NCI-H2107 treated with DMSO at 0.1 percent for 48 hours (cell line): ENCODE measurements around the gene TEF.
A peak's percentile ranks its signal among the peaks of the same experiment; 100 is the strongest.

ENCODE experiments used
- DNase-seq: peaks from one replicate; lab custom pipeline; 2025; ENCODE audit not compliant: unreplicated experiment; lab: John Stamatoyannopoulos, UW

The TEF gene

DNA sequence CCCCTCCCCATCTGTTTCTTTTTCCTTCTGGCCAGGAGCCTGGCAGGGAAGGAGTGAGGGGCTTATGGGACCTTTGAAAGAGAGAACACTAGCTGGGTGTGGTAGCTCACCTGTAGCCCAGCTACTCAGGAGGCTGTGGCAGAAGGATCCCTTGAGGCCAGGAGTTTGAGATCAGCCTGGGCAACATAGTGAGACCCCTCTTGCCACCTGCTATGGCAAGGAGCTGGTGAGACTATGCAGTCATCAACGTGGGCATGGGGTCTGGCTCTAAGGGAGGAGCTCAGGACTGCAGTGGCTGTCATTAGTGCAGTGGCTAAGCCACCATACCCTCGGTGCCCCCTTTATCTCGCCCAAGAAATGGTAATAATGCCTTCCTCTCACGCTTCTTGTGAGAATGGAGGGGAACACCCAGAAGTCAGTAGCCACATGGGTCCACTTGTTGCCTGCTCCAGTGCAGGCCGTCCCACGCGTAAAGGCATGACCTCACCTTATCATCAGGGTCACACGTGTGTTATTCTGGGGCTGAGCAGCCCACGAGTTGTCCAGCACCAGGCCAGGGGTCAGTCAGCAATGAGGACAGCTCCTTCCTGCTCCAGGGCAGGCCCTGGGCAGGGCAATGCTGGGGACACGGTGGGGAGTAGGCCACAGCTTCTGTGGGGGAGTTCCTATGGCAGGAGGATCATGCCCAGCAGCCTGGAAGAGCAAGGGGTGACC lies 27.7 kb upstream of the TEF start:
- no peak for DNase-seq

DNA sequence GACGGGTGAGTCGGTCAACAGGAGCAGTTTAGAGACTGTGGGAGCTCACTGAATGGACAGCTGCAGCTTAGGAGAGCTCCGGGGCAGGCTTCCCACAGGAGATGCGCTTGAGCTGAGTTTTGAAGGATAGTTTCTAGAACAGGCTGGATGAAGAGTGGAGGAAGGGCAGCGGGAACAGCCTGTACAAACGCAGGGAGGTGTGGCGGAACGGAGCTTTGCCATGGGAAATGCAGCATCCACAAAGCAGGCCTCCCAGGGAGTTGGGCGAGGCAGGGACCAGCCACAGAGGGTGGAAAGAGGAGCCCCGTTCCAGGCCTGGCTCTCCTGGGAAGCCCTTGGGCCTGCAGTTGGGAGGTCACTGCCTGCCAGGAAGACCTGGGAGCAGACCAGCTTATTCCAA lies 26.8 kb upstream of the TEF start:
- no peak for DNase-seq

DNA sequence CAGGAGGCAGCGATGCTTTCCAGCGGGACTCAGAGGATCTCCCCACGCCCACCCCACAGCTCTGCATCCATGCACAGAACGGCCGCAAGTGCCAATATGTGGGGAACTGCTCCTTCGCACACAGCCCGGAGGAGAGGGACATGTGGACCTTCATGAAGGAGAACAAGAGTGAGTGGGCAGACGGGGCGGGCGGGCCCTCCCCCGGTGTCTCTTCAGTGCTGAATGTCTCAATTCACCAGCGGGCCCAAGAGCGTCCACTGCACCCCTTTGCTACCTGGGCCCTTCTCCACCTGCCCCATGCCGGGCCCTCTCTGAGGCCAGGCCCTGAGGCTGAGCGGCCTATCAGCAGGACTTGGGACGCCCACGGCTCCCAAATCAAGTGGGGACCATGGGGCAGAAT lies 25.8 kb upstream of the TEF start:
- no peak for DNase-seq

DNA sequence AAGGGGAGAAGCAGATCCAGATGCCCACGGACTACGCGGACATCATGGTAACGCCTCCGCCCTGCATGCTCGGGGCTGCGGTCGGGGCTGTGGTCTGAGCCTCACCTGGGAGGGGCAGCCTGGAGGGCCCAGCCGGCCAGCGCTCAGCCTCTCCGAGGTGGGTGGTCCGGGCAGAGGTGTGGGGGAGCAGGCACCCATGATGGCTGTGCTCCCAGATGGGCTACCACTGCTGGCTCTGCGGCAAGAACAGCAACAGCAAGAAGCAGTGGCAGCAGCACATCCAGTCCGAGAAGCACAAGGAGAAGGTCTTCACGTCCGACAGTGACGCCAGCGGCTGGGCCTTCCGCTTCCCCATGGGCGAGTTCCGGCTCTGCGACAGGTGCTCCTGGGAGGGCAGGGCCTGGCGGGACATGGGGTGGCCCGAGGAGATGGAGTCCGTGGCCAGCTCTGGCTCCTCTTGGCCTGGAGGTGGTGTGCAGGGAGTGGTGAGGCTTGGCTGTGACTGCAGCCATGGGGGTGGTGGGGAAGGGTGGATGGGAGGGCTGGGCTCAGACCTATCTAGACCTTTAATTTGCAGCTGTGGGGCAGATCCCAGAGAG lies 25.2 kb upstream of the TEF start:
- no peak for DNase-seq

DNA sequence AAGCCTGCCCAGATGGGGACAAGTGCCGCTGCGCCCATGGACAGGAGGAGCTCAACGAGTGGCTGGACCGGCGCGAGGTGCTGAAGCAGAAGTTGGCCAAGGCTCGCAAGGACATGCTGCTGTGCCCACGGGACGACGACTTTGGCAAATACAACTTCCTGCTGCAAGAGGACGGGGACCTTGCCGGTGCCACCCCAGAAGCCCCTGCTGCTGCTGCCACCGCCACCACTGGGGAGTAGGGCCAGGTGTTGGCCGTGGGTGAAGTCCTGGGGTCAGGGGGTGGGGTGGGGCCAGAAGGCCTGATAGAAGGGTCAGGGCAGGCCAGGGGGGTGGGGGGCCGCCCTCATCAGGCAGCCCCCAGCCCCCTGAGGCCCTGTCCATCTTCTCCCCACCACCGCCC lies 24.6 kb upstream of the TEF start:
- no peak for DNase-seq

DNA sequence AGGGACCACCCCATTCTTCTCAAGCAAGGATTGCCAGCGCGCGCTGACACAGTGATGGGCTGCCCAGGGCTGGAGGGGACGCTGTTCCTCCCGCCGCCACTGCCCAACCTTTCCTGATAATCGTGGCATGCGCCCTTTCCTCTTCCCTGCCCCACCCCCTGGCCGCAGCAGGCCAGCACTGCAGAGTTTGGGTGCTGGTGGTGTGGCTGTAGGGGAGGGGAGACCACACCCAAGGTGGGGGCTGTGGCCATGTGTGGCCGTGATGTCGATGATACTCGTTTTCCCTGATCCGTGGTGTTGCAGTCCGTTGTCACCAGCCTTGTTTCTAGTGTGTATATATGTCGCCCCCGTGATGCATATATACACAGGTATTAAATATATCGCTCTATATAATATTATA lies 22.8 kb upstream of the TEF start:
- DNase-seq, result no peak

DNA sequence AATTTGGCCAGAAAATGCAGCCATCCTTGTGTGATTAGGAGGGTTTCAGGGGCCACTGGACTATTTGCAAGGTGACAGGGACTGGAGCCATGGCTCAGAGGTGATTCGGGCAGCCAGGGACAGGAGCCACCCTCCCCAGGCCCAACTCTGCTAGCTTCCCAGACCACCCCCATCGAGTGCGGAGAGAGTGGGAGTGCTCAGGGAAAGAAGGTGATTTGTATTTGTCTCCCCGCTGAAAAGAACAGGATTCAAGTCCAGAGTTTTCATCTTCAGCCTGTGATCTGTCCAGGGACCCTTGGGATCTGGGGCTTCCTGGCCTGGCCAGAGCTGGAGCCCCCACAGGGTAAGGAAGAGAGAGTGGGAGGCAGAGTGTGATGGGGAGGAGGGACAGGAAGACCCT lies 22.4 kb upstream of the TEF start:
- no peak for DNase-seq

DNA sequence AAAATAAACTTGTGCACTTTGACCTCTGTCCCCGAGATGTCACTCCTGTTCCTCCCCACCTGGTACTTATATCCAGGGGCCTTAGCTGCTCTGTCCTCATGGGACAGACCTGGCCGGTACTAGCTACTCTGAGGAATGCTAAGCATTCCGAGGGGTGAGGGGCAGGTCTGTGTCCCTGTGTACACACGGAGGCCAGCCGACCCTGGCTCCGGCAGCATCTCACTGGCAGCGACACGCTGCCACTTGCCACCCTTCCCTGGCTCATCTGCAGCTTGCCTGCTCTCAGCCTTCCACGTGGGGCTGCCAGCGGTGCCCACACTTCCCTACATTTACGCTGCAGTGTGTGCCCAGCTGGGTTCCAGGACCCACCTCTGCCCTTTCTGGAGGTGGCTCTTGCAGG lies 21.6 kb upstream of the TEF start:
- DNase-seq, result no peak

DNA sequence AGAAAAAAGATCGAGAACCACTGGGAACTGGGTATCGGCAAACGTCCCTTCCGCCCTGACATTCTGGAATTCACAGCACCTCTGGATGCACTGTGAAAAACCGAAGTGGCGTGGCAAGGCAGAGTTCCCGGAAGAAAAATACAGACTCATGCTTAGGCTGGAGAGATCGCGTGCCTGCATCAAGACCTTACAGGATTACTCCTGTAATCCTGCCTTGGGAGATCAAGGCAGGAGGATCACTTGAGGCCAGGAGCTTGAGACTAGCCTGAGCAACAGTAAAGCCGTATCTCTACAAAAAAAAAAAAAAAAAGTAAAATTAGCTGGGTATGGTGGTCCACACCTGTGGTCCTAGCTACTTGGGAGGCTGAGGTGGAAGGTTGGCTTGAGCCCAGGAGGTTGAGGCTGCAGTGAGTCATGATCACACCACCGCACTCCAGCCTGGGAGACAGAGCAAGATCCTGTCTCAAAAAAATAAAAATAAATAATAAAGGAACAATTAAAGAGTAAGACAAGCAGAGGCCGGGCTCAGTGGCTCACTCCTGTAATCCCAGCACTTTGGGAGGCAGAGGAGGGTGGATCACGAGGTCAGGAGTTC lies 19.9 kb upstream of the TEF start:
- no peak for DNase-seq

DNA sequence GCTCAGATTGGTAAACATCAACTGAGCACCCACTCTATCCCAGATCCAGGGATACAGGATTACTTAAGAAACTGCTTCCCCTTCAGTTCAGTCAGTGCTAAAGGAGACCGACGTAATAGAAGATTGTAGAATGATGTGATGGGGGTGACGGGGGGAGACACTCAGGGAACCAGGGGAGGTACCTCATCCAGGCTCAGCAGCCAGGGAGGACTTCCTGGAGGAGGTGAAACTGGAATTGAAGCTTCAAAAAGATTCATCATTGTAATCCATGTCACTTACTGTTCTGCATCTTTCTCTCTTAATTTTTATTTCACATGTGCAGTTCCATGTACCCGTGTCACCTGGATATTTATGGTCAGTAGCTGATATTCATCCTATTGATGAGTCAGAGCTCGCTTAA lies 19.1 kb upstream of the TEF start:
- DNase-seq, result no peak

DNA sequence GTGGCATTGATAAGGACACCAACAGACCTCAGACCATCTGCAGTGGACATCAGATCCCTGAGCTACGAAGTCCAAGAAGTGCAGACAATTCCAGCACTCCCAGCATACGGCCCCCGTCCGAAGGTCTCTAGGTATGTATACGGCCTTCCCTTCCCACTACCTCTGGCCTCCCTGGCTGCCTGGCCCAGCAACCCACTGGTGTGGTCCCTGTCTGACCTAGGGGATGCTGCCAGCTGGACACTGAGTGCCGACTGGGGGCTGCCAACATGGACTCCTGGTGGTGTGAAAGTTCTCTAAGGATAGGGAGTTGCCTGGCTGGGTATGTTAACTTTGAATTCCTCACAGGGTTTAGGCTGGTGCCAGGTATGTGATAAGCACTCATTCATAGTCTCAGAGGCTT lies 17.5 kb upstream of the TEF start:
- no peak for DNase-seq

DNA sequence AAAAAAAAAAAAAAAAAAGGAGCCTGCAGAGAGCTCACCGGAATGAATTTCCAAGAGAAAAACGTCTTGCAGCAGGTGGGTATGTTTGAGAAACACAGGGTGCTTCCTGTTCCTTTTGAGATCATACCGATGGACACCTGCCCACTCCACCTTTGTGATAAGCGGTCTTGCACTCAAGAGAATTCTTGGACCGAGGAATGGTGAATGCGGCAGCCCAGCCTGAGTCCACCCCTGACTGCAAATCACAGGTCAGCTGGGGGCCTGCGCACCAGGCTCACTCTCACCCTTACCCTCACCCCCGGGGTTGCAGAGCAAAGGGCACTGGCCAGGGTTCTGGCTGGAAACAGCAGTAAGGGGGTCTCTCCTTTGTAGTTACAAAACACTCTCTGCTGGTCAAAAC lies 16.8 kb upstream of the TEF start:
- no peak for DNase-seq

DNA sequence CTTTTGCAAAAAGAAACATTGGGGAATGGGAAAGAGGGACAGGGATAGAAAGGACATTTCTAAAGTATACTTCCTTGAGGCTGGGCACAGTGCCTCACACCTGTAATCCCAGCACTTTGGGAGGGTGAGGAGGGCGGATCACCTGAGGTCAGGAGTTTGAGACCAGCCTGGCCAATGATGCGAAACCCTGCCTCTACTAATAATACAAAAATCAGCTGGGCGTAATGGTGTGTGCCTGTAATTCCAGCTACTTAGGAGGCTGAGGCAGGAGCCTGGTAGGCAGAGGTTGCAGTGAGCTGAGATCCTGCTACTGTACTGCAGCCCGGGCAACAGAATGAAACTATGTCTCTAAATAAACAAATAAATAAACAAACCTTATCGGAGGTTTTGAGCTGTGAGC lies 16.3 kb upstream of the TEF start:
- no peak for DNase-seq

DNA sequence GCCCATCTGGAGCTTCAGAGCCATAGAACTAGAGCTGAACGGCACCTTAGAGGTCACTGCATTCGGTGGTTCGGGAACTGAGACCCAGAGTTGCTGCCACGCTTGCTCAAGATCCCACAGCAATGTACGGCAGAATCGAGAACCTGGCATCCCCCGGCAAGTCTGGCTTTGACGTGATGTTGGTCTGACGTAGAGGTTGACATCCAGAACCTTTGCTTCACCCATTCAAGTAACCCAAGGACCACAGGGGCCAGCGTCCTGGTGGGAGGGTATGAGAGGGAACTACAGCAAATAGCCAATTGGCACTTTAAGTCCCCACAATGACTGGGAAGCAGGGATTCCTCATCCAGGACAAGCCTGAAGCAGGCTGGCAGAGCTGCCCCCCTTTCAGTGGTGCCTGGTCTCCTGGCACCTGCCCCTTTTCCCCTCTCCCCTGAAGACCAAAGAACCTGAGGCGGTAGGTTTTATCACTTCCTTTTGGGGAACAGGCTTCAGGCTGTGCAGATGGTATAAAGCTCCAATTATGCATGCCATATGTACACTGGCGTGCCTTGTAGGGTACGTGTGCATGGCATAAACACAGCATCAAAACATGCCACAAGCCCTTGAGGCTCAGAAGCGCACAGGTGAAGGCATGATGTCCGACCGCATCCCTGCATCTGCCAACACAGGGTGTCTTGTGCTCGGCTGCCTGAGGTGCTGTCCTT lies 15.3 kb upstream of the TEF start:
- DNase-seq, result no peak

DNA sequence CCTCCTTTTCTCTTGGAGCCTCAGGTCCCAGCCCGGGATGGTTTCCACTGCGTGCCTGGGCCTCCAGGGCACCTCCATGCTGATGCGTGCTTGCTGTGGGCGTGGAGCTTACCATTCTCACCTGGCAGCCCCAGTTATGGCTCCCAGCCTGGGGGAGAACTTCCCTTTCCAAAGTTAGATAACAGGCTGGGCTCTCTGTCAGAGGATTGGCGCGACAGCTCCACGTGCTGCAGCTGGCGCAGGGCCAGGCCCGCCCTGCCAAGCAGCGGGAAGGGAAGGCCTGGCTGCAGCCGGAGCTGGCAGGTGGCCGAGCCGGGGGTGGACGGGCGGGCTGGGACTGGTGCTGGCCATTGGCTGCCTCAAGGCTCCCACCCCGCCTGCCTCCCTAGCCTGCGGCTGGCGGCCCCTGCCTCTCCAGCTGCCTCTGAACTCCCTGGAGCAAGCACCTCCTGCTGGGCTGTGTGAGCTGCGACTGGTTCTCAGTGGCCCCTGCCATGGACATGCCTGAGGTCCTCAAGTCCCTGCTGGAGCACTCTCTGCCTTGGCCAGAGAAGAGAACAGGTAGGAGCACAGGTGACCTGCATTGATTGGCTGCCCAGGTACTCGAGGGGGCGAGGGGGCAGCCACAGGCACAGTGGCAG lies 14.6 kb upstream of the TEF start:
- DNase-seq, result peak; percentile 92

DNA sequence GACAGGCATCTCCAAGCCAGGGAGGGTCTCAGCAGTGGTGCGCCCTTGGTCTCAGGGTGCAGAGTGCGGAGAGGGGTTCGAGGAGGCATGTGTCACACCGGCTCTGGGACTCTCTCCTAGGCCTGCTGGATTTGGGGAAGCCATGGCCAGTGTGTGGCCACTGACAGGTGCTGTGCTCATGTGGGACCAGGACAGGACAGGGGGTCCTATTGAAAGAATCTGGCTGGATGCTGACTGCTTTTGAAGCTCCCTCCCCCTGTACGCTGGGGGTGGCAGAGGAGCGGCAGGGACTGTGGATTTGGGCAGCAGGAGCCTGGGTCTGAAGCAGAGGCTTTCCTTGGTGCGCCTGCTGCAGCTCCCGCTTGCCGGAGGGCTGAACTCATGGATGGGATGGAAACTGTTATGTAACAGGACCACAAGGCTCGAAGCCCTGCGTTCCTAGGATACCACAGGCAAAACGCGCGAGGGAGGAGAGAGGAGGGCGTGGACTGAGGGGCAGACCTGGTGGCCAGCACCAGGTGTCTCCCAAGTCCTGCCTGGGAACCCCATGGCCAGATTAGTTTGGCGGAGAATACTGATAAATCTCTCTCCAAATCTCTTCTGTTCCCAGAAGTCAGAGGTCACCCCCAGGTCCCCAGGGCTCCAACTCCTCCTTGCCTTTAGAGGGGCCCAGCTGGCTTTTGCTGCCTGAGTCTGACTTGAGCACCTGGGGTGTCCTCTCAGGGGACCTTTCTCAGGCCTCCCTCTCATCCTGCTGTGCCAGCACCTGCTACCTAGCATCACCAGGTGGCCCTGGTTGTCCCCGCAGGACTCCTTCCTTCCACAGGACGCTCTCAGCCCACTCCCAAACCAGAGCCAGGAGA lies 13.8 kb upstream of the TEF start:
- DNase-seq, result peak; percentile 5

DNA sequence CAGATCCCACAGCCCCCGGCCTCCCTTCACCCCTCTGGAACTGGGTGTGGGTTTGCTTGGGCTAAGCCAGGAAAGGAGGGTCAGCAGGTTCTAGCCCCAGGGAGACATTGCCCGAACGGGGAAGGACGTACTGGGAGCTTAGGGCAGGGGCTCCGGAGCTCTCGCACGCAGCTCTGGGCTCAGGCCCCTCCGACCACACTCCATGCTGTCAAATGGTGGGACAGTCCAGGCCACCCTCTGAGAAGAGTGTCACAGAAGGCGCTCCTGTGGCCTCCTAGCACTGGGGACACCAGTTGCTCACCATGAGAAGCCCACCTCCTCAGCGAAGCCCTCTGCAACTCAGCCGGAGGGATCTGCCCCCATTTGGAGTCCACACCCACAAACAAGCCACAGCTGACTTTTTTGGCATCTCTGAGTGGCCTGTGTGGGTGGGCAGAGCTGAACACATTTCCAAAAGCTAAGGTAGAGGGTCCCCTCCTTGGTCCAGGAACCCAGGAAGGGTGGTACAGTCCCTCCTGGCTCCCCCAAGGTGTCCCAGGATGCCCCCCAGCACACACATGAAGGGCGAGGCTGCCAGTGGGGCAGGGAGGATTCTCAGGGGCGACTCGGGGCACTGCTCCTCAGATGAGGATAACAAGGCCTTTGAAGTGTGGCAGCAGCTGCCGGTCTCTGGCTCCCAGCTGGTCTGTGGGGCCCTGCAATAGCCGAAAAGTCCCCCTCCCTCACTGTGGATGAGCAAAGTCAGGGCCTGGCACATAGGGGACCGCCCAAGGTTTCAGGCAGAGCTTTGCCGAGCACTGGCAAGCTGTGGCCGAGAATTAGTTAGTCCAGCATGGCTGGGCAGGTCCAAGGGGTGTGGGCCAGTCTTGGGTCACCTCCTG lies 13.0 kb upstream of the TEF start:
- peak; percentile 8 for DNase-seq

DNA sequence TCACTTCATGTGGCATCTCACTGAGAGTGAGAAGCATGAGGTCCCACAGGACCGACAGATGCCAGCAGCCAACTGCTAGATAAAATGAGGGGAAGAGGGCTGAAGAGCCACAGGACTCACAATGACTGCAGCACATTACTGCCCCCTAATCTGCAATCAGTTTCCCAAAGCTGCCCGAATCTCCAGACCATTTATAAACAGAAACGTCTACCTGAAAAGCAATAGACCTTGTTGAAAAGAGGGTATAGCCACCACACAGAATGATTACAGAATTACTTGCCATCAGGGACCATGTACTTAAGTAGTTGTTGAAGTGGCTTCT lies 12.4 kb upstream of the TEF start:
- DNase-seq, result no peak

DNA sequence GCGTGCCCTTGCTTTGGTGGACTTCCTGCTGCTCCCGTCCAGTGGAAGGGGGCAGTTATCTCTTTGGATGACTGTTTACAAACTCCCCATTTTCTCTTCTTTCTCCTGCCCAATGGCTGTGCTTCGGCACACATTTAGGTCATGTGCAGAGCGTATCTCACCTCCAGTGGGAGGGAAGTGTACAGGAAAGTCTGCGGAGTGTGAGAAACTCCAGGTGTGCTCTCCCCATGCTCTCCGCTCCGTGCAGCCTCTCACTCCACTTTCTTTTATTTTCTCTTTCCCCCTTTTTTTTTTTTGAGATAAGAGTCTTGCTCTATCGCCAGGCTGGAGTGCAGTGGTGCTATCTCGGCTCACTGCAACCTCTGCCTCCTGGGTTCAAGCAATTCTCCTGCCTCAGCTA lies 11.9 kb upstream of the TEF start:
- peak; percentile 55 for DNase-seq

DNA sequence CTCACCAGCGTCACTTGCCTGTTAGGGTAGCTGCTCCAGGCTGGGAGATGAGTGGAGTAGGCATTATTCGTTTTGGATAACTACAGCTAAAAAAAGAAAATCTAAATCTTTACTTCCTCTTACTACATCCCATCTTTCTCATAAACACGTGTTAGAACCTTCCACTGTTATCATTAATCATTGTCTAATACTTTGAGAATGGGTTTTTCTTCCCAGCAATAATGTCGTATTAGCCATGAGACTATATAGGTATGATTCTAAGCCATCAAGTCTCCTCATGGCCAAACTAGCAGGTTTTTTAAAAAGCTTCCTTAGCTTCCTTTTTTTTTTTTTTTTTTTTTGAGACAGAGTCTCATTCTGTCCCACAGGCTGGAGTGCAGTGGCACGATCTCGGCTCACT lies 3.9 kb upstream of the TEF start:
- no peak for DNase-seq
